HG03135 (cell line): ENCODE measurements around the gene TBATA.

Experiments
- ATAC-seq: cut with Tn5 transposase; IDR thresholded peaks from one replicate; pipeline ENCODE4 v1.9.1; 2021; ENCODE audit warnings: mild to moderate bottlenecking, moderate library complexity; ENCODE audit not compliant: unreplicated experiment

Gene TBATA

GRCh38 chr10:70747192-70747965, 37.8 kb downstream of the TBATA start:
- ATAC-seq: no peak

- ATAC-seq: no peak
These were observed 39.6 kb downstream of the TBATA start for GRCh38 chr10:70745555-70745954.

GRCh38 chr10:70744617-70745143, 40.5 kb downstream of the TBATA start:
- ATAC-seq: no peak

- ATAC-seq: no peak
These were observed 41.3 kb downstream of the TBATA start for GRCh38 chr10:70743879-70744278.

- ATAC-seq: no peak
These were observed 41.8 kb downstream of the TBATA start for GRCh38 chr10:70743430-70743788.

GRCh38 chr10:70742537-70743429, 42.4 kb downstream of the TBATA start:
- no peak for ATAC-seq

GRCh38 chr10:70740406-70741288, 44.5 kb downstream of the TBATA start:
- no peak for ATAC-seq

- ATAC-seq: no peak
These were observed 46.4 kb downstream of the TBATA start for GRCh38 chr10:70738761-70739121.

- no peak for ATAC-seq
These were observed 47.0 kb downstream of the TBATA start for GRCh38 chr10:70738006-70738760.

GRCh38 chr10:70737250-70737649, 47.9 kb downstream of the TBATA start:
- ATAC-seq: no peak

GRCh38 chr10:70736525-70736924, 48.7 kb downstream of the TBATA start:
- ATAC-seq: no peak

- ATAC-seq: no peak
These were observed 50.0 kb downstream of the TBATA start for GRCh38 chr10:70735161-70735560.

GRCh38 chr10:70733051-70733450, 52.1 kb downstream of the TBATA start:
- no peak for ATAC-seq

GRCh38 chr10:70732569-70732968, 52.6 kb downstream of the TBATA start:
- ATAC-seq: no peak

GRCh38 chr10:70730955-70731354, 54.2 kb downstream of the TBATA start:
- ATAC-seq: no peak

- ATAC-seq: no peak
These were observed 55.3 kb downstream of the TBATA start for GRCh38 chr10:70729763-70730357.

GRCh38 chr10:70728328-70728727, 56.8 kb downstream of the TBATA start:
- ATAC-seq: no peak

GRCh38 chr10:70726909-70727495, 58.2 kb downstream of the TBATA start:
- ATAC-seq: no peak

GRCh38 chr10:70723771-70724170, 61.4 kb downstream of the TBATA start:
- no peak for ATAC-seq
